Breast epithelium (tissue), 4 donors: Measurements from ENCODE around the gene ENAH. TPM values are rescaled to one million over a fixed set of nuclear protein-coding genes. Genes with fewer than 3 reads are reported as not detected.
"Not testable (repeated sequence)": the region's sequence is repeated elsewhere in the genome, so short reads cannot be mapped to it uniquely, and the experiment has no call there.

ENCODE experiments used
- DNase-seq, 2 donors: peaks; one replicate each; pipeline ENCODE4 v3.0.0-alpha.2; 2019; ENCODE audit warnings: low spot score in 2 of 2
- H3K27ac ChIP-seq, 2 donors: fragments of 200-600 bp; sonication (generic) in 1 of 2; one replicate each; pipeline ENCODE4 v1.5.1; 2016 to 2019; ENCODE audit warnings: mild to moderate bottlenecking in 1 of 2
- H3K27me3 ChIP-seq, 2 donors: fragments of 200-600 bp; sonication (generic) in 1 of 2; one replicate each; pipeline versions ENCODE4 v1.5.1 to v1.6.0; 2017 to 2019; ENCODE audit warnings: control low read depth in 1 of 2, mild to moderate bottlenecking in 1 of 2
- H3K36me3 ChIP-seq: fragments of 200-600 bp; one replicate; pipeline ENCODE4 v1.5.1; 2019
- H3K4me1 ChIP-seq, 2 donors: fragments of 200-600 bp; sonication (generic); one replicate each; pipeline ENCODE4 v1.5.1; 2016 to 2019; ENCODE audit warnings: control low read depth in 1 of 2
- H3K4me3 ChIP-seq, 3 donors: fragments of 200-600 bp; sonication (generic); 1 replicate in 2 of 3; 2 replicates in 1 of 3; pipeline ENCODE4 v1.5.1; 2016 to 2019; ENCODE audit warnings: mild to moderate bottlenecking in 3 of 3, moderate library complexity in 2 of 3
- H3K9me3 ChIP-seq, 2 donors: fragments of 200-600 bp; sonication (generic) in 1 of 2; one replicate each; pipeline ENCODE4 v1.5.1; 2016 to 2019; ENCODE audit warnings: control low read depth in 1 of 2
- CTCF ChIP-seq, 3 donors: fragments of 450-650 bp; IDR thresholded peaks; one replicate each; pipeline ENCODE4 v1.5.1; 2016 to 2017; ENCODE audit warnings: antibody characterized with exemption in 3 of 3, mild to moderate bottlenecking in 3 of 3, moderate library complexity in 3 of 3
- POLR2A ChIP-seq: fragments of 450-650 bp; IDR thresholded peaks from one replicate; pipeline ENCODE4 v1.6.1; 2016; ENCODE audit warnings: antibody characterized with exemption, mild to moderate bottlenecking, moderate library complexity
- POLR2AphosphoS5 ChIP-seq, 3 donors: sonication (generic); formaldehyde crosslinking; IDR thresholded peaks; one replicate each; pipeline ENCODE4 v1.6.1; 2017; ENCODE audit warnings: antibody characterized with exemption in 3 of 3
- intact Hi-C: fragments of 100-400 bp; cut with DNase I; formaldehyde crosslinking; loops from one replicate; pipeline ENCODE4 v1.15.1; 2023; ENCODE audit warnings: low total_unique reads
- total RNA-seq, 3 donors: library from RNA; depleted of rRNA; stranded (reverse); fragments of >200 nt; gene quantifications; one replicate each; pipeline ENCODE4 v1.1.0, GENCODE V29; 2016

ENAH gene
- total RNA-seq, 3 donors from 2014 or later, result 36.2 to 62.9 (median 48.2) TPM

DNA sequence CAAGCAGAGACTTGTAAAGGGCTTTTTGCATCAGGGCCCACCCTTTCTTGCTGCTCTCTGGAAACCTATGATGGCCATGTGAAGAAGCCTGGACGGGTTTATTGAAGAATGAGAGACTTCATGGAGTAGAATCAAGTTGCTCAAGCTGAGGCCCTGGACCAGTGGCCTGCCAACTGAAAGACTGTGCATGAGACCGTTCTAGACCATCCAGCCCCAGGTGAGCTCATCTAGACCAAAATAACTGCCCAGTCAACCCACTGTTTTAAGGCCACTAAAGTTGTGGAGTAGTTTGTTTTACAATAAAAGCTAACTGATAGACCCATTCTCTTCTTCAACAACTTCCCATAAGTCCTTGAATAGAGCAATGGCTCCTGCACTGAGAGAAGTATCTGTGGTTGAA is 11.8 kb upstream of the ENAH start:
- intact Hi-C loops, result no loop called here
- DNase-seq, result no peak
- Histone ChIP-seq H3K27me3 (no peaks in the 10 kb centered on the region), H3K4me3 (no peak overlapping the region), H3K9me3 (no peaks in the 10 kb centered on the region), H3K27ac (no peak overlapping the region), H3K4me1 (no peaks in the 10 kb centered on the region), H3K36me3 (no peaks in the 10 kb centered on the region)
- TF ChIP-seq CTCF (IDR thresholded peaks at IDR 0.05) (no peak), POLR2AphosphoS5 (IDR thresholded peaks at IDR 0.05) (no peak), POLR2A (no peak)

DNA sequence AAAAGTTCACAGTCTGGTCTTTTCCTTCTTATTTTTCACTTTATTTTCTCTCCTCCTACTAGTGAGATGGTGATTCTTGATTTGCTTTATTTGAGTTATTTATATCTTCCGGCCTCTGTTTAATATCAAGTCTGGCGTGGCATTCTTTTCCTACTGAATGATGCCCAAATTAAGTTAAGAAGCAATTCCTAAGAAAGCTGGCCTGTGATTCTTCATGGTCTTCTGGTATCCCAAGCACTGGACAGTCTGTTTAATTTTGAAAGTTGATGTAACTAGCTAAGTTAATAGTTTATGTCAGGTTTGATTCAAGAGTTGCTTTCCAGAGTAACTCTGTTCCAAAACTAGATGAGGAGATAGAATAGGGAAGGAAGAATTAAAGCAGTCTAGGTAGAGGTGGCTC is 9.2 kb upstream of the ENAH start:
- Histone ChIP-seq H3K4me3 (no peak overlapping the region), H3K36me3 (no peaks in the 10 kb centered on the region), H3K27ac (no peak overlapping the region), H3K27me3 (no peaks in the 10 kb centered on the region), H3K4me1 (no peaks in the 10 kb centered on the region), H3K9me3 (no peaks in the 10 kb centered on the region)
- no peak for TF ChIP-seq CTCF (IDR thresholded peaks at IDR 0.05)
- no peak for TF ChIP-seq POLR2AphosphoS5 (IDR thresholded peaks at IDR 0.05)
- DNase-seq, result no peak
- intact Hi-C loops, result no loop called here

- Histone ChIP-seq H3K36me3 (no peaks in the 10 kb centered on the region), H3K27ac (no peak overlapping the region), H3K4me3 (no peak overlapping the region), H3K4me1 (no peaks in the 10 kb centered on the region), H3K9me3 (no peaks in the 10 kb centered on the region), H3K27me3 (no peaks in the 10 kb centered on the region)
- intact Hi-C loops, result no loop called here
- TF ChIP-seq POLR2AphosphoS5 (IDR thresholded peaks at IDR 0.05) (no peak), POLR2A (no peak), CTCF (IDR thresholded peaks at IDR 0.05) (no peak)
- DNase-seq, result no peak
Observed at GRCh38 chr1:225660544-225660946, 7.6 kb upstream of the ENAH start.

GRCh38 chr1:225658041-225658440 is 5.1 kb upstream of the ENAH start:
- H3K4me1 ChIP-seq, result no peaks in the 10 kb centered on the region
- H3K4me3 ChIP-seq, result no peak overlapping the region
- H3K27me3 ChIP-seq, result no peaks in the 10 kb centered on the region
- intact Hi-C loops, result no loop called here
- peak overlapping the region in 1 of 2 donors; percentile 56 for H3K27ac ChIP-seq
- no peak for TF ChIP-seq POLR2A
- TF ChIP-seq POLR2AphosphoS5 (IDR thresholded peaks at IDR 0.05), result no peak
- no peak for TF ChIP-seq CTCF (IDR thresholded peaks at IDR 0.05)
- H3K9me3 ChIP-seq, result no peaks in the 10 kb centered on the region
- DNase-seq, result no peak
- no peaks in the 10 kb centered on the region for H3K36me3 ChIP-seq

DNA sequence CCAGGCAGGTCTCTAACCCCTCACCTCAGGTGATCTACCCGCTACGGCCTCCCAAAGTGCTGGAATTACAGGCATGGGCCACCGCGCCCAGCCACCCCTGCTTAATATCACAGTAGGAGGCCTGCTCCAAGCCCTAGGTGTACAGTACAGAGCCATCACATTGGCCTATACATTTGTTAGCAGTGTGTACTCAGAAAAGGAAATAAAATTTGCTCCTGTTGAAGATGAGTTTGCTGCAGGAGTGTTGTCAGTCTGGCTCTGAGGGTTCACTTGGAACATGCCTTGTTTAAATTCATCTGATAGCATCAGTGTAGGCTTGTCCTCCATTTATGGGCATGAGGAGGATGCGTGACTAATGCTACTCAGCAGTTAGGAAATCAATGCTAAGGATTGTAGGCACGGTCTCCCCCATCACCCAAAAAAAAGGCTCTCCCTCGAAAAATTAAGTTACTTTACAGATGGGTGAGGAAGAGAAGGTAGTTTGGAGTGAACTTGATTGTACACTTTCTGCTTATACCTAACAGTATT is 4.6 kb upstream of the ENAH start:
- H3K27ac ChIP-seq, result peak overlapping the region; percentile 56 to 99
- no peaks in the 10 kb centered on the region for H3K9me3 ChIP-seq
- no peak for DNase-seq
- TF ChIP-seq POLR2AphosphoS5 (IDR thresholded peaks at IDR 0.05) (no peak), CTCF (IDR thresholded peaks at IDR 0.05) (no peak), POLR2A (no peak)
- no peaks in the 10 kb centered on the region for H3K36me3 ChIP-seq
- intact Hi-C loops, result no loop called here
- no peak overlapping the region for H3K4me3 ChIP-seq
- no peaks in the 10 kb centered on the region for H3K4me1 ChIP-seq
- H3K27me3 ChIP-seq, result no peaks in the 10 kb centered on the region

DNA sequence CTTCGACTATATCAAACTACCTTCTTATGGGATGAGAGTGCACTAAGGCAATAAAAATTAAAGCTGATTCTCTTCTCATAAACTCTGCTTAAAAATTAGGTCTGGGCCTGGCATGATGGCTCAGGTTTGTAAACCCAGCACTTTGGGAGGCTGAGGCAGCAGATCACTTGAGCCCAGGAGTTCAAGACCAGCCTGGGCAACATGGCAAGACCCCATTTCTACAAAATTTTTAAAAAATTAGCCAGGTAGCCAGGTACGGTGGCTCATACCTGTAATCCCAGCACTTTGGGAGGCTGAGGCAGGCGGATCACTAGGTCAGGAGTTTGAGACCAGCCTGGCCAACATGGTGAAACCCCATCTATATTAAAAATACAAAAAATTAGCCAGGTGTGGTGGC is 3.3 kb upstream of the ENAH start:
- H3K4me3 ChIP-seq, intact Hi-C loops, H3K36me3 ChIP-seq, H3K4me1 ChIP-seq, DNase-seq, H3K27me3 ChIP-seq, H3K9me3 ChIP-seq: not testable (repeated sequence)
- peak overlapping the region; percentile 56 to 99 for H3K27ac ChIP-seq
